Spleen (tissue), 7 donors: ENCODE measurements around the gene SPEN.

Experiments
- POLR2A ChIP-seq, 3 donors: fragments of 450-650 bp; IDR thresholded peaks; one replicate each; pipeline ENCODE4 v1.5.1; 2017; ENCODE audit warnings: antibody characterized with exemption in 3 of 3, mild to moderate bottlenecking in 1 of 3
- POLR2AphosphoS5 ChIP-seq, 3 donors: sonication (generic); formaldehyde crosslinking; IDR thresholded peaks; one replicate each; pipeline ENCODE4 v1.5.1; 2017; ENCODE audit warnings: antibody characterized with exemption in 3 of 3
- TF ChIP-seq, protein P1 (sequence below), 11 experiments: fragments of 200-600 bp in 7 of 11; fragments of 450-650 bp in 4 of 11; sonication (generic) in 4 of 11; IDR thresholded peaks in 8 of 11; conservative IDR thresholded peaks in 3 of 11; 1 replicate in 7 of 11; 2 replicates in 4 of 11; pipeline versions ENCODE4 v1.4.0 to v1.8.0; 2016 to 2021; ENCODE audit warnings: antibody characterized with exemption in 11 of 11, inconsistent platforms in 4 of 11, mild to moderate bottlenecking in 1 of 11
- donor health status: DM: no; HTN: no; CAD: no; lungs with moderate emphysema.
- donor health status: DM: no; HTN: no; CAD: no.
- donor health status: DM: no; HTN: no; CAD: no.

- TF ChIP-seq, protein P1, sequence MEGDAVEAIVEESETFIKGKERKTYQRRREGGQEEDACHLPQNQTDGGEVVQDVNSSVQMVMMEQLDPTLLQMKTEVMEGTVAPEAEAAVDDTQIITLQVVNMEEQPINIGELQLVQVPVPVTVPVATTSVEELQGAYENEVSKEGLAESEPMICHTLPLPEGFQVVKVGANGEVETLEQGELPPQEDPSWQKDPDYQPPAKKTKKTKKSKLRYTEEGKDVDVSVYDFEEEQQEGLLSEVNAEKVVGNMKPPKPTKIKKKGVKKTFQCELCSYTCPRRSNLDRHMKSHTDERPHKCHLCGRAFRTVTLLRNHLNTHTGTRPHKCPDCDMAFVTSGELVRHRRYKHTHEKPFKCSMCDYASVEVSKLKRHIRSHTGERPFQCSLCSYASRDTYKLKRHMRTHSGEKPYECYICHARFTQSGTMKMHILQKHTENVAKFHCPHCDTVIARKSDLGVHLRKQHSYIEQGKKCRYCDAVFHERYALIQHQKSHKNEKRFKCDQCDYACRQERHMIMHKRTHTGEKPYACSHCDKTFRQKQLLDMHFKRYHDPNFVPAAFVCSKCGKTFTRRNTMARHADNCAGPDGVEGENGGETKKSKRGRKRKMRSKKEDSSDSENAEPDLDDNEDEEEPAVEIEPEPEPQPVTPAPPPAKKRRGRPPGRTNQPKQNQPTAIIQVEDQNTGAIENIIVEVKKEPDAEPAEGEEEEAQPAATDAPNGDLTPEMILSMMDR (IDR thresholded peaks at IDR 0.05 in 8 of 11, conservative IDR thresholded peaks at IDR 0.05 in 3 of 11) = no peak
- no peak for TF ChIP-seq POLR2A (IDR thresholded peaks at IDR 0.05)
- no peak for TF ChIP-seq POLR2AphosphoS5 (IDR thresholded peaks at IDR 0.05)
Measured at GRCh38 chr1:15866721-15867201, 19.3 kb downstream of the SPEN start.
